ENCODE results near the gene NUP42. TPM values are rescaled to one million over a fixed set of nuclear protein-coding genes. Genes with fewer than 3 reads are reported as not detected.
A peak's percentile ranks its signal among the peaks of the same experiment; 100 is the strongest.

NUP42 gene
- total and polyA plus RNA-seq, 10 of the 15 experiments (the other 5 are each of a cell fraction or from before 2014, with no cell fraction given): 48.6 to 124 (median 74.3) TPM

- TF ChIP-seq NR2C2 (IDR thresholded peaks at IDR 0.05; ENCODE audit: borderline replicate concordance, control insufficient read depth, insufficient read length, low read depth): no peak
- peak; percentile 82 for TF ChIP-seq RELB (IDR thresholded peaks at IDR 0.05; ENCODE audit: low read depth)
- TF ChIP-seq MEF2B (IDR thresholded peaks at IDR 0.05; ENCODE audit: partially characterized antibody, poor library complexity, severe bottlenecking): peak; percentile 48
- TF ChIP-seq MLLT1 (IDR thresholded peaks at IDR 0.05): peak; percentile 64; the same call in 1 of the 2 replicates
- peak; percentile 69 for TF ChIP-seq ATF7 (IDR thresholded peaks at IDR 0.05; ENCODE audit: low read depth)
- peak; percentile 64; the same call in 1 of the 2 replicates for TF ChIP-seq CREB1 (IDR thresholded peaks at IDR 0.05; ENCODE audit: low read depth)
- peak; percentile 55; the same call in 1 of the 2 replicates for TF ChIP-seq PKNOX1 (IDR thresholded peaks at IDR 0.05)
- no peak for TF ChIP-seq ZBED1 (IDR thresholded peaks at IDR 0.05; ENCODE audit: borderline replicate concordance)
- peak; percentile 74 for TF ChIP-seq NBN (IDR thresholded peaks at IDR 0.05)
- no peak for TF ChIP-seq HDAC6 (IDR thresholded peaks at IDR 0.05; ENCODE audit: unreplicated experiment)
- no peak for TF ChIP-seq JUNB (IDR thresholded peaks at IDR 0.05)
- no peak for TF ChIP-seq ZNF217 (IDR thresholded peaks at IDR 0.05)
- peak; percentile 13 to 36 (median 24); a peak in 4 of 6 replicates for TF ChIP-seq CTCF (IDR thresholded peaks at IDR 0.05 in 2 of 3, conservative IDR thresholded peaks at IDR 0.05 in 1 of 3; ENCODE audit: control insufficient read depth in 2 of 3, extremely low read depth in 1 of 3, insufficient read depth in 1 of 3, low read depth in 3 of 3, low read length in 3 of 3)
- no peak for TF ChIP-seq ZNF622 (IDR thresholded peaks at IDR 0.05)
- no peak for TF ChIP-seq ESRRA (IDR thresholded peaks at IDR 0.05; ENCODE audit: low read length)
- TF ChIP-seq DPF2 (IDR thresholded peaks at IDR 0.05): peak; percentile 54; the same call in 1 of the 2 replicates
- peak; percentile 81 for TF ChIP-seq YY1 (IDR thresholded peaks at IDR 0.05; ENCODE audit: low read depth, low read length)
- TF ChIP-seq NR2F1 (conservative IDR thresholded peaks at IDR 0.05): peak; percentile 46; the same call in 1 of the 2 replicates
- peak; percentile 33; the same call in 1 of the 2 replicates for TF ChIP-seq MEF2A (IDR thresholded peaks at IDR 0.05; ENCODE audit: insufficient read depth, low read depth, low read length)
- TF ChIP-seq IRF4 (IDR thresholded peaks at IDR 0.05; ENCODE audit: low read depth, low read length): no peak
Observed at GRCh38 chr7:23234569-23235296, 52.9 kb downstream of the NUP42 start (continued).
